GM12878 (cell line): Measurements from ENCODE around the gene ACOT13. TPM values are rescaled to one million over a fixed set of nuclear protein-coding genes. Genes with fewer than 3 reads are reported as not detected.

Experiments
- ATAC-seq: fragments of 200-7000 bp; cut with Tn5 transposase; 3 replicates; pipeline ENCODE4 v1.9.1; 2020; ENCODE audit warnings: mild to moderate bottlenecking, moderate library complexity
- BruUV-seq: library from RNA; stranded (reverse); fragments of 400-500 nt; replicated peaks from 2 replicates; lab custom pipeline; 2021; lab: Mats Ljungman, UMichigan
- CTCF ChIA-PET: fragments of 300-600 bp; sonication (Branson Sonifier 250); formaldehyde crosslinking; extraction: SDS; loops from one replicate; lab custom pipeline; 2021; ENCODE audit warnings: inconsistent platforms; lab: Yijun Ruan, JAX
- POLR2A ChIA-PET: fragments of 350-600 bp; formaldehyde crosslinking; extraction: SDS; loops from one replicate; lab custom pipeline; 2021; ENCODE audit warnings: inconsistent platforms; lab: Charles Lee
- RAD21 ChIA-PET: fragments of 300-600 bp; sonication (Branson Sonifier 250); formaldehyde crosslinking; loops from one replicate; lab custom pipeline; 2023; ENCODE audit warnings: antibody characterized with exemption; ENCODE audit not compliant: unreplicated experiment; lab: Charles Lee
- SMC1A ChIA-PET: fragments of 300-600 bp; sonication (Branson Sonifier 250); formaldehyde crosslinking; loops from one replicate; lab custom pipeline; 2023; ENCODE audit not compliant: unreplicated experiment, uncharacterized antibody; lab: Charles Lee
- DNase-seq: peaks from one replicate; pipeline ENCODE4 v3.0.0-alpha.2; 2011; ENCODE audit warnings: low read depth, low spot score
- FAIRE-seq: peaks from 3 replicates; lab custom pipeline; 2011; peaks lifted over from hg19 to GRCh38; lab: Jason Lieb, UNC
- H2AFZ ChIP-seq: 2 replicates; pipeline ENCODE4 v1.6.0; 2011; ENCODE audit warnings: low read depth, low read length, control low read depth; ENCODE audit not compliant: control insufficient read depth
- H3K27ac ChIP-seq: 2 replicates; pipeline ENCODE4 v1.5.1; 2011; ENCODE audit warnings: control low read depth; ENCODE audit not compliant: control insufficient read depth, insufficient read depth
- H3K27me3 ChIP-seq, 2 experiments: replicated peaks in 1 of 2; 2 replicates each; pipeline versions ENCODE4 v1.6.0 to v1.6.1; 2011; ENCODE audit warnings: low read length in 1 of 2; ENCODE audit not compliant: control insufficient read depth in 2 of 2, insufficient read depth in 2 of 2
- H3K36me3 ChIP-seq, 2 experiments: 2 replicates each; pipeline ENCODE4 v1.5.1; 2011; ENCODE audit warnings: low read length in 1 of 2; ENCODE audit not compliant: control insufficient read depth in 2 of 2, insufficient read depth in 2 of 2
- H3K4me1 ChIP-seq: 2 replicates; pipeline ENCODE4 v1.6.1; 2011; ENCODE audit warnings: mild to moderate bottlenecking, low read length, moderate library complexity, mixed read lengths; ENCODE audit not compliant: control insufficient read depth, insufficient read depth
- H3K4me2 ChIP-seq: 2 replicates; pipeline ENCODE4 v1.6.0; 2011; ENCODE audit warnings: control low read depth; ENCODE audit not compliant: control insufficient read depth, insufficient read depth
- H3K4me3 ChIP-seq: fragments of 200-600 bp; sonication (generic); 2 replicates; pipeline ENCODE4 v1.5.1; 2016
- H3K79me2 ChIP-seq: 2 replicates; pipeline ENCODE4 v1.6.0; 2011; ENCODE audit warnings: low read length; ENCODE audit not compliant: control insufficient read depth, insufficient read depth
- H3K9ac ChIP-seq: 2 replicates; pipeline ENCODE4 v1.8.0; 2011; ENCODE audit warnings: low read length, control low read depth, mixed read lengths; ENCODE audit not compliant: control insufficient read depth, insufficient read depth
- H3K9me3 ChIP-seq: replicated peaks from 3 replicates; pipeline ENCODE4 v1.5.1; 2011; ENCODE audit warnings: mild to moderate bottlenecking, low read length; ENCODE audit not compliant: control insufficient read depth, insufficient read depth
- H4K20me1 ChIP-seq: 2 replicates; pipeline ENCODE4 v1.6.0; 2011; ENCODE audit not compliant: control insufficient read depth, insufficient read depth
- HCFC1 ChIP-seq: fragments of 150-350 bp; IDR thresholded peaks from 2 replicates; pipeline ENCODE4 v1.6.1; 2014; ENCODE audit warnings: low read length
- HDAC2 ChIP-seq: fragments of 200-600 bp; sonication (generic); IDR thresholded peaks from 2 replicates; pipeline ENCODE4 v1.6.1; 2017
- MYB ChIP-seq: fragments of 150-350 bp; IDR thresholded peaks from 2 replicates; pipeline ENCODE4 v1.6.1; 2014; ENCODE audit warnings: mild to moderate bottlenecking, low read depth, low read length, borderline replicate concordance
- NR2C2 ChIP-seq: IDR thresholded peaks from 2 replicates; pipeline ENCODE4 v1.6.1; 2011; ENCODE audit warnings: borderline replicate concordance, low read depth; ENCODE audit not compliant: control insufficient read depth, insufficient read length
- SREBF2 ChIP-seq: IDR thresholded peaks from 2 replicates; pipeline ENCODE4 v1.6.1; 2012; ENCODE audit warnings: mild to moderate bottlenecking, low read length
- WGBS: methylation state at CpG from one replicate; pipeline ENCODE4 v1.1.6; 2016; ENCODE audit warnings: low lambda C conversion rate; ENCODE audit not compliant: insufficient replicate concordance, insufficient coverage; ENCODE audit errors: missing lambda C conversion rate; 5-methylcytosine and 5-hydroxymethylcytosine counted together
- in situ Hi-C: fragments of 300-500 bp; cut with MboI; formaldehyde crosslinking; loops from 9 replicates; pipeline ENCODE4 v1.14.3; 2018; ENCODE audit warnings: mixed read lengths
- intact Hi-C: fragments of 100-400 bp; cut with micrococcal nuclease; formaldehyde crosslinking; loops from one replicate; pipeline ENCODE4 v1.14.2; 2022; ENCODE audit not compliant: unreplicated experiment
- polyA plus RNA-seq, 11 experiments: library from polyadenylated mRNA; depleted of rRNA in 4 of 11; unstranded in 6 of 11; stranded (reverse) in 5 of 11; fragments of >200 nt; fragmentation: Nextera tagmentation in 4 of 11; fragmentation: Illumina TruSeq in 1 of 11; extraction: Ambion mirVana in 4 of 11; extraction: Trizol in 1 of 11; gene quantifications; 1 replicate in 1 of 11; 2 replicates in 10 of 11; pipeline versions ENCODE4 v1.2.1 to v1.2.3, GENCODE V29; 2011 to 2016; ENCODE audit warnings: inconsistent platforms in 2 of 11, missing spikeins in 2 of 11, low read depth in 1 of 11
- total RNA-seq, 4 experiments: library from RNA; depleted of rRNA in 3 of 4; stranded (reverse); fragments of >200 nt in 3 of 4; fragmentation: Illumina TruSeq in 1 of 4; extraction: Trizol in 1 of 4; gene quantifications; 2 replicates each; pipeline versions ENCODE4 v1.2.1 to v1.2.3, GENCODE V29; 2013 to 2021
- TF ChIP-seq, protein P1 (sequence below): IDR thresholded peaks from 2 replicates; pipeline ENCODE4 v1.6.1; 2012; ENCODE audit warnings: improper control_type of control experiment, low read depth, low read length; ENCODE audit not compliant: insufficient replicate concordance
- TF ChIP-seq, protein P2 (sequence below): fragments of 450-650 bp; IDR thresholded peaks from 2 replicates; pipeline ENCODE4 v1.6.1; 2017; ENCODE audit warnings: mild to moderate bottlenecking, low read depth, inconsistent platforms; ENCODE audit not compliant: poor library complexity, severe bottlenecking
- TF ChIP-seq, protein P3 (sequence below): IDR thresholded peaks from 2 replicates; pipeline ENCODE4 v1.6.1; 2011; ENCODE audit warnings: low read depth, low read length, improper control_type of control experiment, borderline replicate concordance

Gene ACOT13
- total and polyA plus RNA-seq, 10 of the 15 experiments (the other 5 are each of a cell fraction or from before 2014, with no cell fraction given), result 6.0 to 60.6 (median 36.6) TPM

DNA sequence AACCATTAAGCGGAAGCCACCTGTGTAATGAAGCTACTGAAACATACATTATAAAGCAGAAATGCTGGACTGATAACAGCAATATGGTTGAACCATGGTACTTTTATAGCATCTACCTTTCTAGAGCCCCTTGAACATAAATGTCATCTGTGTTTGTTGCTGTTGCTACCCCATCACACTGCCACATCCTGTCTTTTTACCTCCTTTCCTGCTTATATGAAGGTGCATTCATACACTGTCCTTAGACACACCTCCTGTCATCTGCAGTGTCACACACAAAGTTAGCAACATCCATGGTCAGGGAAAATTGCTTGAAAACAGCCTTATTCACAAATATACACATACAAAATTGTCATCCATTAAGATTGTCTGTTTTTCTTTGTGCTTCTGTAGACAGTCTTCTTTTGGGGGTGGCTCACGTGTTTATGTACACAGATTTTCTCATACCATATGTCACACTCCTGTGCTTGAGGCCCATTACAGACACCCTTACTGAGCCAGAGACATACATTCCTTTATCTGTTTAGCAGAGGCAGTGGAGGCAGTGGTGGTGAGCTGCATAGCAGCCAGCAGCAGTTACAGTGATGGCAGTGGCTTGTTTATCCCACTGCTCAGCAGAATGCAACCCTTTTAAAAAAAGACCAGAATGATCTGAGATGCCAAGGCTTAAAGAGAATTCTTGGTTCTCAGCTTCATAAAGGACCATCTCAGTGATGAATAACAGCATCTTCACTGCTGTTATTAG is 26.1 kb downstream of the ACOT13 start:
- ChIA-PET SMC1A (no interaction called here), POLR2A (no interaction called here), RAD21 (interaction anchor here (1.5 kb wide), 1 partner anchor 112 kb away, joined by 4 read pairs; no protein-coding TSS in a partner anchor), CTCF (interaction anchor here (0.8 to 2.5 kb wide), 5 partner anchors 8 to 410 kb away, joined by 3 to 8 read pairs (median 4); no protein-coding TSS in a partner anchor)
- no peak for TF ChIP-seq HCFC1
- TF ChIP-seq HDAC2, result no peak
- TF ChIP-seq, protein P1, sequence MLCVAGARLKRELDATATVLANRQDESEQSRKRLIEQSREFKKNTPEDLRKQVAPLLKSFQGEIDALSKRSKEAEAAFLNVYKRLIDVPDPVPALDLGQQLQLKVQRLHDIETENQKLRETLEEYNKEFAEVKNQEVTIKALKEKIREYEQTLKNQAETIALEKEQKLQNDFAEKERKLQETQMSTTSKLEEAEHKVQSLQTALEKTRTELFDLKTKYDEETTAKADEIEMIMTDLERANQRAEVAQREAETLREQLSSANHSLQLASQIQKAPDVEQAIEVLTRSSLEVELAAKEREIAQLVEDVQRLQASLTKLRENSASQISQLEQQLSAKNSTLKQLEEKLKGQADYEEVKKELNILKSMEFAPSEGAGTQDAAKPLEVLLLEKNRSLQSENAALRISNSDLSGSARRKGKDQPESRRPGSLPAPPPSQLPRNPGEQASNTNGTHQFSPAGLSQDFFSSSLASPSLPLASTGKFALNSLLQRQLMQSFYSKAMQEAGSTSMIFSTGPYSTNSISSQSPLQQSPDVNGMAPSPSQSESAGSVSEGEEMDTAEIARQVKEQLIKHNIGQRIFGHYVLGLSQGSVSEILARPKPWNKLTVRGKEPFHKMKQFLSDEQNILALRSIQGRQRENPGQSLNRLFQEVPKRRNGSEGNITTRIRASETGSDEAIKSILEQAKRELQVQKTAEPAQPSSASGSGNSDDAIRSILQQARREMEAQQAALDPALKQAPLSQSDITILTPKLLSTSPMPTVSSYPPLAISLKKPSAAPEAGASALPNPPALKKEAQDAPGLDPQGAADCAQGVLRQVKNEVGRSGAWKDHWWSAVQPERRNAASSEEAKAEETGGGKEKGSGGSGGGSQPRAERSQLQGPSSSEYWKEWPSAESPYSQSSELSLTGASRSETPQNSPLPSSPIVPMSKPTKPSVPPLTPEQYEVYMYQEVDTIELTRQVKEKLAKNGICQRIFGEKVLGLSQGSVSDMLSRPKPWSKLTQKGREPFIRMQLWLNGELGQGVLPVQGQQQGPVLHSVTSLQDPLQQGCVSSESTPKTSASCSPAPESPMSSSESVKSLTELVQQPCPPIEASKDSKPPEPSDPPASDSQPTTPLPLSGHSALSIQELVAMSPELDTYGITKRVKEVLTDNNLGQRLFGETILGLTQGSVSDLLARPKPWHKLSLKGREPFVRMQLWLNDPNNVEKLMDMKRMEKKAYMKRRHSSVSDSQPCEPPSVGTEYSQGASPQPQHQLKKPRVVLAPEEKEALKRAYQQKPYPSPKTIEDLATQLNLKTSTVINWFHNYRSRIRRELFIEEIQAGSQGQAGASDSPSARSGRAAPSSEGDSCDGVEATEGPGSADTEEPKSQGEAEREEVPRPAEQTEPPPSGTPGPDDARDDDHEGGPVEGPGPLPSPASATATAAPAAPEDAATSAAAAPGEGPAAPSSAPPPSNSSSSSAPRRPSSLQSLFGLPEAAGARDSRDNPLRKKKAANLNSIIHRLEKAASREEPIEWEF, result no peak
- TF ChIP-seq NR2C2, result no peak
- TF ChIP-seq, protein P2, sequence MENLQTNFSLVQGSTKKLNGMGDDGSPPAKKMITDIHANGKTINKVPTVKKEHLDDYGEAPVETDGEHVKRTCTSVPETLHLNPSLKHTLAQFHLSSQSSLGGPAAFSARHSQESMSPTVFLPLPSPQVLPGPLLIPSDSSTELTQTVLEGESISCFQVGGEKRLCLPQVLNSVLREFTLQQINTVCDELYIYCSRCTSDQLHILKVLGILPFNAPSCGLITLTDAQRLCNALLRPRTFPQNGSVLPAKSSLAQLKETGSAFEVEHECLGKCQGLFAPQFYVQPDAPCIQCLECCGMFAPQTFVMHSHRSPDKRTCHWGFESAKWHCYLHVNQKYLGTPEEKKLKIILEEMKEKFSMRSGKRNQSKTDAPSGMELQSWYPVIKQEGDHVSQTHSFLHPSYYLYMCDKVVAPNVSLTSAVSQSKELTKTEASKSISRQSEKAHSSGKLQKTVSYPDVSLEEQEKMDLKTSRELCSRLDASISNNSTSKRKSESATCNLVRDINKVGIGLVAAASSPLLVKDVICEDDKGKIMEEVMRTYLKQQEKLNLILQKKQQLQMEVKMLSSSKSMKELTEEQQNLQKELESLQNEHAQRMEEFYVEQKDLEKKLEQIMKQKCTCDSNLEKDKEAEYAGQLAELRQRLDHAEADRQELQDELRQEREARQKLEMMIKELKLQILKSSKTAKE, result no peak
- TF ChIP-seq, protein P3, sequence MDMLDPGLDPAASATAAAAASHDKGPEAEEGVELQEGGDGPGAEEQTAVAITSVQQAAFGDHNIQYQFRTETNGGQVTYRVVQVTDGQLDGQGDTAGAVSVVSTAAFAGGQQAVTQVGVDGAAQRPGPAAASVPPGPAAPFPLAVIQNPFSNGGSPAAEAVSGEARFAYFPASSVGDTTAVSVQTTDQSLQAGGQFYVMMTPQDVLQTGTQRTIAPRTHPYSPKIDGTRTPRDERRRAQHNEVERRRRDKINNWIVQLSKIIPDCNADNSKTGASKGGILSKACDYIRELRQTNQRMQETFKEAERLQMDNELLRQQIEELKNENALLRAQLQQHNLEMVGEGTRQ, result no peak
- no peak for TF ChIP-seq MYB
- TF ChIP-seq SREBF2, result no peak
- Histone ChIP-seq H3K9ac (no peak overlapping the region), H4K20me1 (no peaks in the 10 kb centered on the region), H3K27ac (no peak overlapping the region), H3K36me3 (no peaks in the 10 kb centered on the region), H3K27me3 (no peaks in the 10 kb centered on the region), H2AFZ (no peak overlapping the region), H3K79me2 (no peaks in the 10 kb centered on the region), H3K4me3 (no peak overlapping the region), H3K4me2 (no peak overlapping the region), H3K9me3 (no peaks in the 10 kb centered on the region), H3K4me1 (no peaks in the 10 kb centered on the region; the same call in 1 of the 2 replicates)
- in situ Hi-C loops (loop anchor here (10.0 kb wide), 1 partner anchor 408 kb away; no protein-coding TSS in a partner anchor), intact Hi-C loops (loop anchor here (5.0 kb wide), 1 partner anchor 411 kb away; no protein-coding TSS in a partner anchor)
- FAIRE-seq (no peak), ATAC-seq (no peak), DNase-seq (no peak)
- WGBS, result 93% methylated on average over 2 of the region's 2 CpGs
- no TSS peak for BruUV-seq
